ENCODE data around the gene CA5A.

The CA5A gene

DNA sequence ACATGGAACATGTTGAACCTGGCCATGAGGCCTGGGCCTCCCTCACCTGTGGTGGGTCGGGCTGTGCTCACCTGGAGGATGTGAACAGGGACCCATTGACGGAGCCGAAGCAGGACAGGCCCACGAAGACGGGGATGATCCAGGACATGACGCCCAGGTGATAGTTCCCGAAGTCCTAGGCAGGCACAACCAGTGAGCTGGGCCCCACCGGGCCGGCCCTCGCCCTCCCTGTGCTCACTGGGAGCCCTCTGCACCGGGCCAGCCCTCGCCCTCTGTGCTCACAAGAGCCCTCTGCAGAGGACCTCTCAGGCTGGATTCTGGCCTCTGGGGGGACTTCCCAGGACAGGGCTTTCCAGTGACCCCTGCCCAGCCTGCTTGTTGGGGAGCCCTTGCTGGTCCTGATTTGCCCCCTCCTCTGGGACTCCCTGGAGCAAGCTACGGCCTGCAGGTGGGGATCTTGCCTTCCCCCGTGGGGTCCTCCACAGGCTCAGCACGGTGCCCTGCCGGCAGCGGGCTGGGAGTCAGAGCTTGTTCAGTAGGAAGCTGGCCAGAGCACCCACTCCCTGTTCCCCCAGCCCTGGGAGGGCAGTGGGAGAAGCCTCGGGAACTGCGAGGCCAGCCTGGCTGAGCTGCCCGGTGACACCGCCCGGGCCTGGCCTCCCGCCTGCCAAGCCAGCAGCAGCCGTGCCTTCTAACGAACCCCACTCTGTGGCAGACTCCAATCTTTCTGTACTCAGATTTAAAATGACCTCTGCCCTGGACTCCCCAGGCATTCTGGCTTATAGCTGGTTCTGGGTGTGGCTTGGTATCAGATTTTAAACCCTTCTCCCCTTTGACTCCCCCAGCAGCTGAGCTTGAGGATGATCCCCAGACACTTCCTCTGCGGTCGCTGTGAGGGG lies 97.4 kb downstream of the CA5A start:
- no peak for DNase-seq (ENCODE audit: low read depth, low spot score)

All from brain pericyte (primary cell).